Hematopoietic multipotent progenitor cell (in vitro differentiated cells): ENCODE results near the gene ALDH3B1. TPM values are rescaled to one million over a fixed set of nuclear protein-coding genes. Genes with fewer than 3 reads are reported as not detected.

Source experiments
- DNase-seq, 3 donors: peaks; one replicate each; pipeline ENCODE4 v3.0.0-alpha.2; 2011 to 2015; ENCODE audit warnings: low read depth in 2 of 3, low spot score in 2 of 3
- total RNA-seq: library from RNA; depleted of rRNA; stranded (reverse); fragments of >200 nt; gene quantifications from one replicate; pipeline ENCODE4 v1.2.3, GENCODE V29; 2012

Gene ALDH3B1
- total RNA-seq, 1 donor: 30.7 TPM

DNA sequence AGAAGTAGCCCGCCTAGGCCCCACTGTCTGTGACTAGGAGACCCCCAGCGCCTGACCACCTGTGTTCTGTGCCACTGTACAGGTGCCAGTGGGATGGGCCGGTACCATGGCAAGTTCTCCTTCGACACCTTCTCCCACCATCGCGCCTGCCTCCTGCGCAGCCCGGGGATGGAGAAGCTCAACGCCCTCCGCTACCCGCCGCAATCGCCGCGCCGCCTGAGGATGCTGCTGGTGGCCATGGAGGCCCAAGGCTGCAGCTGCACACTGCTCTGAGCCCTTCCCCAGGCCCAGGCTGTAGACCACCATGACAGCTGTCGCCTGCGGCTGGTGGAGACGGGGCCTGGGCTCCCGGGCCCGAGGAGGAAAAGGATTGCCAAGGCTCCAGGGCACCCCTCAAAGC lies 17.5 kb downstream of the ALDH3B1 start:
- no peak for DNase-seq

DNA sequence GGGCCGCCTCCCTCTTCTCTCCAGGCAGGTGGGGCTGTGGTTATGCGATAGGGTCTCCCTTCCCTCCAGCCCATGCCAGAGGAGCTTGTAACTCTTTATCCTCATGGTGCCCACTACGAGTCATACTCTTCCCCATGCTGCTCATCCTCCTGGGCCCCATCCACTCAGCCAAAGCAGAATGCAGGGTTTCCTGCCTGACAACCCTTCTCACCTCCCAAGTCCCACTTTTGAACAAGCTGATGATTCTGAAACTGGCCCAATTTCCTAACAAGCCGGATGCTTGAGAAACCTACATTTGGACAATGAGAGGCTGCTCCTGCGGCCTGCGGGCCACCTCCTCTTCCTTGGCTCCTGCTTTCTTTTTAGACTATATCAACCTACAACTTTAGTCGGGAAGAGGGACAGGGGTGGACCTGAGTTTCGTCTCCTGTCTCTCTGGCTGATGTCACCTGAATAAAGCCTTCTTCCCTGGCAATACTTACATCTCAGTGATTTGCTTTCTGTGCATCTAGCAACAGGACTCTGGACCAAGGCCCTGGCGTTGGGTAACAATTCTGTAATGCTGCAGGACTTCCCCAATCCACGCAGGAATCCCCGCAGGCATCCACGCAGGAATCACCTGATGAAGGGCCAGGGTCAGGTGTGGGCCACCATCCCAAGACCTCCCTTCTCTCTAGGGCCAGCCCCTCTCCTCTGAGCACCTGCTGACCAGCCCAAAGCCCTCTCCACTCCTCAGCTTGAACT lies 18.8 kb downstream of the ALDH3B1 start:
- no peak for DNase-seq

DNA sequence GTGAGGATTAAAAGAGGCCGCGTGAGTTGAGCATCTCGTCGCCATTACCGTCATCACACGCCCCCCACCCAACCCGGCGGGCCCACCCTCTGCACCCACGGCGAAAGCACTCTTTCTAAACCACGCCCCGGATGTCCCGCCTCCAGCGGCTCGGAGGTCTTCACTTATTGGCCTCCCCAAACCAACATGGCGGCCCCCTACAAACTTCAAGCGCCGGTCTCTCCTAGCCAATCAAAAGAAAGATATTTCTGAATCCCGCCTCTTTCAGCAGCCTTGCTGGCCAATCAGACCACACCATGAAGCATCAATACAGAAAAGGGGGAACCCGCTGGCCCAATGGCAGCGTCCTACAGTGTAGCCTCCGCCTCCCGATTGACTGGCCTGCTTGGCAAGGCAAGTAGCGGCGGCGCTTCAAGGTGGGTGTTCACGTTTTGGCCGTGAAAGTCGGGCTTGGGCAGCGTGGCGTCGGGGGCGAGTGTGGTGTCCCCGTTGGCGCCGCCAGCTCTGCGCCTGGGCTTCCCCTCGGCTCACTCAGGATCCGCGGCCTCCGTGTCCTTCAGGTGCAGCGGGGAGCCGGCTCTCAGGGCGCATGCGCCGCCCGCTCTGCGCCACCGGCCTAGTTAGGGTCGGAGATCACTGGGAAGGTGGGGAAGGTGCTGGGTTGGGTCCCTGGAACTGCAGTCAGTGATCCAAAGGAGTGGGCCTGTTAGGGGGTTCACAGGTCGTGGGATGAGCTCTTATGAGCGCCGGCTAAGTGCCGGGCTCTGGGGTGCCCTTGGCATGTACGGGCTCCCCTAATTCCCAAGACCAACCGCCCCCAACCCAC lies 20.4 kb downstream of the ALDH3B1 start, which contains the start of gene NDUFS8:
NDUFS8 (plus strand) TSS at position 364 of the 826 bp plus-strand sequence. CDS start 1,471 bp downstream, outside the sequence.
- peak; percentile 87 to 100 (median 98) for DNase-seq

DNA sequence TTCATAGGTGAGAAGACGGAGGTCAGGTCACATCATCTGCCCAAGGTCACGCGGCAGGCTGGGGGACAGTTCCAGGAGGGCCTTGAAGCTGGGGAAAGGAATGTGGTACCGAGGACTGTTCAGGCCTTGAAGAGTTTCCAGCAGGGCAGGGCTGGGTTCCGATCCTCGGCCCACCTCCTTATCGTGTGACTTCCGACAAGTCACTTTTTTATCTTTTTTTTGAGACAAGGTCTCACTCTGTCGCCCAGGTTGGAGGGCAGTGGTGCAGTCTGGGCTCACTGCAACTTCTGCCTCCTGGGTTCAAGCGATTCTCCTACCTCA lies 21.0 kb downstream of the ALDH3B1 start:
- no peak for DNase-seq

DNA sequence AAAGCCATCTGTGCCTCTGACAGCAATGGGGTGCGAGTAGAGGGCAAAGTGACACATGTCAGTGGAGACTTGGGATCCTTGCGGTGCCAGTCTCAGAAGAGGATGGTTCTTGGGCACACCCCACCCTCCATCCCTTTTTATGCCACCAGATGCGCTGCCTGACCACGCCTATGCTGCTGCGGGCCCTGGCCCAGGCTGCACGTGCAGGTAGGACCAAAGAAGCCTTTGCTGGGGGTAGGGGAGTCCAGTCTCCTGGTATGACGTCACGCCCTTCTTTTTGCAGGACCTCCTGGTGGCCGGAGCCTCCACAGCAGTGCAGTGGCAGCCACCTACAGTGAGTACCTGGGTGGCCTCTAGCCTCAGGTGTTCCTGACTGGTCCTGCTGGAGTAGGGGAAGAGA lies 21.9 kb downstream of the ALDH3B1 start:
- DNase-seq: no peak

DNA sequence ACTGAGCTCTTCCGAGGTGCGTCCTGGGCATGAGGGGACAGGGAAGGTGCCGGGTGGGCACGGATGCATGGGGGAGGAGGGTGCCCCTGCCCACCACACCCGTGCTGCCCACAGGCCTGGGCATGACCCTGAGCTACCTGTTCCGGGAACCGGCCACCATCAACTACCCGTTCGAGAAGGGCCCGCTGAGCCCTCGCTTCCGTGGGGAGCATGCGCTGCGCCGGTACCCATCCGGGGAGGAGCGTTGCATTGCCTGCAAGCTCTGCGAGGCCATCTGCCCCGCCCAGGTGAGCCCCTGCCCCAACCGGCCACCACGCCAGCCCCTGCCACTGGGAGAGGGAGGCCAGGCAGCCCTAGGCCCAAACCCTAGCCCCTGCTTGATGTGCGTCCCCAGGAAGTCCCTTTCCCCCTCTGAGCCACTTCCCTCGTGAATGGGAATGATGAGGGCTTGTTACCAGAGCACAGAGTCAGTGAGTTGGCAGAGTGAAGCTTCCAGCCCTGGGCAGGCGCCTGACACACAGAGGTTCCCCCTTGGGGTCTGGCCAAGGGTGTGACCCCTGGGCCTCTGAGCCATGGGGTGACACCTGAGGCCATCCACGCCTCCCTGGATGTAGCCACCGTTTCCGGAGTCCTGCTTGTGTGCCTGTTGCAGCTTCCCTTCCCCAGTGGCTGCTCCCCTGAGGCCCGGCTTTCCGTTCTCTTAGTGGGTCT lies 23.0 kb downstream of the ALDH3B1 start:
- no peak for DNase-seq

DNA sequence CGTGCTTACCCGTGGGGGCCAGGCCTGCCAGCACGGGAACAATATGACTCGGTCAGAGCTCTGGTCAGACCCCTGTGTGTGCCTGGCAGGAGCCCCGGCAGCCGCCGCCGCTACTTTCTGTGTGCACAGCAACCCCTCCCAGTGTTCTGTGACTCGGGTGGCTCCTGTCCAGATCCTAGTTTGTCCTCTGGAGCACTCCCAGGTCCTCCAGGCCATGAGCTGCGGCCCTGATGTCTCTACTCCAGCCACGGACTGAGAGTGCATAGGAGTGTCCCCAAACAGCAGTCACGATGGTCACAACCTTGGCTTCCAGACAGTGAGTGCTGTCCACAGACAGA lies 23.6 kb downstream of the ALDH3B1 start:
- DNase-seq: no peak

DNA sequence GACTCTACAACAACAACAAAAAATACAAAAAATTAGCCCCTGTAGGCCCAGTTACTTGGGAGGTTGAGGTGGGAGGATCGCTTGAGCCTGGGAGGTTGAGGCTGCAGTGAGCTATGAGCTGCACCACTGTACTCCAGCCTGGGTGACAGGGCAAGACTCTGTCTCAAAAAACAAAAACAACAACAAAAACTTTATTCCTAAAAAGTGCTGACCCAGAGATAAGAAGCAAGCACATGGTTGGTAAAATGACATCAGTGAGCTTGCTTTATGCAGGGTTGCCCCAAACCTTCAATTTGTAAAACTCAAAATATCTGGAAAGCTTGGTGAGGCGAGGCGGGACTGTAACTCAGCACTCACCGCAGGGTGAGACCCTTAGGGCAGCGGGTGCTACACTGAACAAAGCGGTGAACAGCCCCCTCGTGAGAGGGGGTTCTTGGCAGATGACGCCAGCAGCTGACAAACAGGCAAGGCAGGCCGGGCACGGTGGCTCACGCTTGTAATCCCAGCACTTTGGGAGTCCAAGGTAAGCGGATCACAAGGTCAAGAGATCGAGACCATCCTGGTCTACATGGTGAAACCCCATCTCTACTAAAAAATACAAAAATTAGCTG lies 25.2 kb downstream of the ALDH3B1 start:
- DNase-seq: no peak

DNA sequence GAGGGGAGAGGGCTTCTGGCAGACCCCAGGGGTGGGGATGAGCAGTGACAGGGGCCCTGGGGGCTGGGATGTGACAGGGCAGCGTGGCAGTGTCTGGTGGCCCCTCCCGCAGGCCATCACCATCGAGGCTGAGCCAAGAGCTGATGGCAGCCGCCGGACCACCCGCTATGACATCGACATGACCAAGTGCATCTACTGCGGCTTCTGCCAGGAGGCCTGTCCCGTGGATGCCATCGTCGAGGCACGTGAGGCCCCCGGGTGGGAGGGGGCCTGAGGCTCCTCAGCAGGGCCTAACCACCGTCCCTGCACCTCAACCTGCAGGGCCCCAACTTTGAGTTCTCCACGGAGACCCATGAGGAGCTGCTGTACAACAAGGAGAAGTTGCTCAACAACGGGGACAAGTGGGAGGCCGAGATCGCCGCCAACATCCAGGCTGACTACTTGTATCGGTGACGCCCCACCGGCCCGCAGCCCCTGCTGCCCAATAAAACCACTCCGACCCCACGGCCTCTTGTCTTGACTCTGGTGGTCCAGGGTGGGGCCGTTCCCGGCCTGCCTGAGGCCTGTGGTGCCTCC lies 26.1 kb downstream of the ALDH3B1 start:
- no peak for DNase-seq

DNA sequence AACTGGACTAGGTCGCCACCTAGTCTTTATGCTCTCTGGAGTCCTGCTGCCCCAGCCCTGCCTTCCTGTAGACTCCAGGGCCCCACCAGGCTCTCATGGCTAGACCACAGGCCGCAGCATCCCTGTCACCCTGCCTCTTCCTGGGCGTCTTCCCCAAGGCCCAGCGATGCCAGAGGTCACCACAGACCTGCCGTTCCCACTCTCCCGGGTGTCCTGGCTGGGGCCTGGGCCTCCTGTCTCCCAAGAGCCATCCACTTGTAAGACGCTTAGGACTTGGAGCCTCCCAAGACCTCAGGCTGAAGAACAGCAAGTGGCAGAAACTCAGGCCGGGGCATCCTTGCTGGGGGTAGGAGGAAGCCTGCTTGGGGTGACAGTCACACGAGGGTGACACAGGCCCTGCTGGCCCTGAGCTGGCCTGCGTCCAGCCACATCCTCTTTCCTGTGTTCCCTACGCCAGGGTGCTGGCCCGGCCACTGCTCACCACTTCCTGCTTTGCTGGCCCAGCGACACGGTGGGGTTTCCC lies 26.7 kb downstream of the ALDH3B1 start:
- peak in 2 of 3 donors; percentile 46 to 67 for DNase-seq

DNA sequence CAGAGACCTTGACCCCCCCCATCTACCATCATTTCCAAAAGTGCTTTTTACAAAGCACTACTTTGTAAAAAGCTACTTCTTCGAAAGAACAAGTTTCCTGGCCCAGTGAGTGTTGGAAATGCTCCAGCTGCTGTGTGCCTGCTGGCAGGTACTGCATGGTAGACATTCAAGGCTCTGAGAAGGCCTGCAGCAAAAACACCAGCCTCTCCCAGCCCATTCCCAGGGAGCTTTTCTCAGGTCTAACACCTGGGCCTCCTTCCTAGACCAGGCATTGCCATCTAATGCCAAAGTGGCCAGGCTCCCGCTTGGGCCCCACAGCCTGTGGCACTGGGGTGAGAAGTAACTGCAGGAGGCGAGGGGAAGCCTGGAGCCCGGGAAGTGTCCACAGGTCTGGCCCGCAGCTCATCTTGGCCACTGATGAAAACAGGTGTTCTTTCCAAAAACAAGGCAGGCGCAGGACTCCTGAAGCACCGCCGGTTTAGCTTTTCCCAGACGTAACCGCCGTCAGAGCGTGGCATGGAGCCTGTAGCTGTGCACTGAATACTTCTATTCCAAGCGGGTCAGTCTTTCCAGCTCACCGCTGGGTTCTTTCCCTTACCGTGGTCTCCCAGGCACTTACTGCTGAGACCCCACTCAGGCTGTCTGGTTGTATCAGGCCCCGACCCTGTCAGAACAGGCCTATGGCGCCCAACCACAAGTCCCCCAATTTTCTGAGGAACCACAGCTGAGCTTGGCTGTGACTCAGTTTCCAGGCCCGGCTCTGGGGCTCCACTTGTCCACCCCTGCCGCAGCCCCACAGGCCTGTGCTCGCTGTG lies 27.5 kb downstream of the ALDH3B1 start:
- peak in 2 of 3 donors; percentile 22 to 60 for DNase-seq

DNA sequence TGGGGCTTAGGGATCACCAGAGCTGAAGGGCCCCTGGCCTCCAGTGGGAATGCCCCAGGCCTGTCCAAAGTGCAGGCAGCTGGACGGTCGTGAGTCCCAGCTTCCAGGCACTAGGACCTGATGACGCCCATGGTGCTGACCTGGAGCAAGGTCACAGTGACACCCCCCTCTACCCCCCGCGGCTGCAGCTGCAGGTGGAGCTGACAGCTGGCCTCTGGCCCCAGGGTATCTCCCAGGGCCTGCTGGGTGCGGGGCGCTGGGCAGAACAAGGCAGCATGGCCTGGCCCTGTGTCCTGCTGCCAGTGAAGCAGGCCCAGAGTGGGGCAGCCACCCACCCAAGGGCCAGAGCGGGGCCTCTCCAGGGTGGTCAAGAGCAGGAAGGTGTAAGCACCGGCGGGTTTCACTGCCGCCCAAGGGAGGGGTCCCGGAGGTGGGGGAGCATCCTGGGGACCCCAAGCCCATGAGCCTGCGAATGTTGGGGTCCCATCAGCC lies 28.1 kb downstream of the ALDH3B1 start:
- DNase-seq: no peak

DNA sequence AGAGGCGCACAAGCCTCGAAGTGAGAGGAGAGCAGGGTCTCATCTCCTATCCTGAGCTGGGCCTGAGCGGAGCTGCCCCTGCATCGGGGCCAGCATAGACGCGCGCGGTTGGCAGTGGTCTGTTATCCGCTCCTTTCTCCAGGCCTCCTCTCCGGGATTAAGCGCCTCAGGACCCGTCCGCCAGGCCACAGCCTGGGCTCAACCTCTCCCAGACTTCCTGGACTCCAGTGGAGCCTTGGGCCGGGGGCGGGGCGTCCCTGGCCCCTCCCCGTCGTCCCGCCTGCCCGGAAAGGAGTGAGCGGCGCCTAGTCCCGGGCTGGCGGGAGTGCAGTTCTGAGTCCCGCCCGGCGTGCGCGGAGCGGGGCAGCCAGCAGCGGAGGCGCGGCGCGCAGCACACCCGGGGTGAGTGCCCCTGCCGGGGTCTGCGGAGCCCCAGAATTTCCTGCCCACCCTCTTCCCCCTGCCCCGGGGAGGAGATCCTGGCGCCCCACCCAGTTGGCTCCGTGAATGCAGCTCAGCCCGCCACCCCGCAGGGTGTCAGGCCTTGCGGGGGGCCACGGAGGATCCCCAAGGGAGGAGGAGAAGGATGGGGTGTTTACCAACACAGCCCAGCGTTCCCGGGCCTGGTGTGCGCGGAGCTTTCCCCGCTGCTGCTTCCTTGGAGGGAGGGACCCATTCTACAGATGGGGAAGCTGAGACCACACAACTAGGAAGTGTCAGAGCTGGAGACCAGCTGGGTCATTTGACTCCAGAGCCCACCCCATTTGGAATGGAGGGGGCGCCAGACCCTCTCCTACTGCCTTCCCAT lies 28.8 kb downstream of the ALDH3B1 start, which contains the start of gene TCIRG1:
TCIRG1 (plus strand) TSS at position 308 of the 808 bp plus-strand sequence. CDS start 2,247 bp downstream, outside the sequence.
- DNase-seq: peak in 2 of 3 donors; percentile 14 to 24

DNA sequence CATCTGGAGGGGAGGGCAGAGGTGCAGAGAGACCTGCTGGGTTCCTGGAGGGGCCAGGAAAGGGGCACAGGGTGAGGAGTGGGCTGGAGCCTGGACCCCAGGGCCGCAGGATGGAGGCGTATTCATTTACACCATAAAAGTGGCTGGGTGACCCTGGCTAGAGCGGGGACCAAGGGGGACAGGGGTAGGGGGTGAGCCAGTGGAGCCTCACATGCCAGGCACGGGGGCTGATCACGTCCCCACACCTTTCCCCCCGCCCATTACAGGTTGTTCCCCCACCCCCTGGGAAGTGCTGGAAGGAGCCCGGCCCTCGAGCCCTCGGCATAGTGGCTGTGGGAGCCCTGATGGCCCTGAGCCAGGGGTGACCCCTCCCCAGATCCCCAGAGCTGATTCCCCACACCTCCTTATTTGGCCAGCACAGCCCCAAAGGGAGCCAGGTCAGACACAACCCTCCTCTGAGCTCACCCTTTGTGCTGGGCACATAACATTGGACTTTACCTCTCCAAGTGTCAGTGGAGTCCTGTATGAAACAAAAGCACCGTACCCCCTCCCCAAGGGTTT lies 29.5 kb downstream of the ALDH3B1 start:
- DNase-seq: peak in 1 of 3 donors; percentile 5

DNA sequence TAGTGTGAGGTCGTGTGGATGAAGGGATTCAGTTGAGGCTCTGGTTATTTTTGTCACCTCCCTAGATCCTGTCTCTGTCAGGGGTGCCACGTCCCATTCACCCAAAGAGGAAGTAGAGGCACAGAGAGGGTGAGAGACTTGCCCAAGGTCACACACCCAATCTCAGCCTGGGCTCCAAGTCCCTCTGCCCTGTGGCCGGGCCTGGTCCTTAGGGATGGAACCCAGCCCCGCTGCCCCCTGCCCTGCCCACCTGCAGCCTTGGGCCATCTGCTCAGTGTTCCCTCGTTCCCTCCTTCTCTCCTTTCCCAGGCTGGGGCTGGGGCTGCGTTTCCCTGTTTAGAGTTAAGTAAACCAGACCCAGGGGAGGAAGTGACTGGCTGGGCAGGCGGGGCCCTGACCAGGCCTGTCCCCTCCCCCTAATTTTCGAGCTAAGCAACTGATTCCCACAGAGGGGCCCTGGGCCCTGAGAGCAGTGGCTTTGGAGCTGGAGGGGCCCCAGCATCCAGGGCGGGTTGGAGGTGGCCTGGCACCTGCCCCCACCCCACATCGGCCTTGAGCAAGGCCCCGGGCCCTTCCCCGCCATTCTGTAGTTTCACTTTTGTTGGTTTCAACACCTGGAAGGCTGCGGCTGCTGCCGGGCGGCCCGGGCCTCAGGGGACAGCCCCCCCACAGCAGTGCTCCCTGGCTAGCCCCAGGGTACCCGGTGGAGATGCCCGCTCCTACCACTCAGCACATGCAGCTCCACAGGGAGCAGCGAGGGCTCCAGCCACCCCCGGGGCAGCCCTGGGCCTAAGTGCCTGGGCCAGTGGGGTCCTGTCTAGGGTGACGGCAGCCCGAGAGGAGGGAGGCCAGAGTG lies 30.2 kb downstream of the ALDH3B1 start:
- DNase-seq: peak in 2 of 3 donors; percentile 56 to 72

DNA sequence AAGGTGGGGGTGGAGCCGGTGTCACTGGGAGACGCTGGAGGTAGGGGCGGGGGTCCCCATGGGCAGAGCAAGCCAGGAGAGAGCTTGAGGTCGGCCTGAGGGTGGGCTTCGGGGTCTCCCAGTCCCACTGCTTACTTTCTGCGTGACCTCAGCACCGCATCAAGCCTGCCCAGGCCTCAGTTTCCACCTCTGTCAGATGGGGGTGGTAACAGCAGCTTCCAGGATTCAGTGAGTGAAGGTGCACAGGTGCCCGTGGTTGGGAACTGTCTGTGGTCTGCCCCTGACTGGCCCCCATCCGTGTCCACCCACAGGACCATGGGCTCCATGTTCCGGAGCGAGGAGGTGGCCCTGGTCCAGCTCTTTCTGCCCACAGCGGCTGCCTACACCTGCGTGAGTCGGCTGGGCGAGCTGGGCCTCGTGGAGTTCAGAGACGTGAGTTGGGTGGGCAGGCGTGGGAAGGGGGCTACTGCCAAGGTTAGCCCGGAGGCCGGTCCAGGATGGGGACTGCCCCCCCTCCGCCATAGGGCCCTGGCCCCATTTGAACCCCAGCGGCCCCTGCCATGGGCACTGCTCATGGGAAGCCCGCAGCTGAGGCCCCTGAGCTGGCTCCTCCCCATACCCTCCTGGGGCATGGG lies 30.9 kb downstream of the ALDH3B1 start:
- no peak for DNase-seq
